ENCODE data around the gene TIMP2. TPM values are rescaled to one million over a fixed set of nuclear protein-coding genes. Genes with fewer than 3 reads are reported as not detected.

The TIMP2 gene
- total and polyA plus RNA-seq, 4 donors = 8.9 to 37.6 (median 10.1) TPM

- H3K36me3 ChIP-seq (ENCODE audit: control insufficient read depth in 4 of 4, insufficient read depth in 3 of 4, low read depth in 1 of 4, low read length in 3 of 4) = no peaks in the 10 kb centered on the region
- no peak overlapping the region for H3K4me3 ChIP-seq (ENCODE audit: low read depth in 1 of 3, low read length in 3 of 3)
- H3K9me3 ChIP-seq (ENCODE audit: control insufficient read depth in 4 of 4, low read length in 3 of 4) = no peaks in the 10 kb centered on the region
- H3K4me1 ChIP-seq (ENCODE audit: control insufficient read depth in 4 of 4, insufficient read depth in 4 of 4, low read length in 3 of 4) = peaks cover 0 to 3% (median 0%) of the 10 kb centered on the region in 4 donors
- H3K27me3 ChIP-seq (ENCODE audit: control insufficient read depth in 4 of 4, insufficient read depth in 4 of 4, low read length in 3 of 4) = no peaks in the 10 kb centered on the region
- 73% methylated on average over 9 of the region's 9 CpGs for WGBS
- no peak for DNase-seq (ENCODE audit: low spot score)
- no peak overlapping the region for H3K9ac ChIP-seq (ENCODE audit: low read depth in 1 of 2, low read length in 2 of 2)
- H3K27ac ChIP-seq (ENCODE audit: low read depth in 1 of 2, low read length in 2 of 2) = no peak overlapping the region
- TF ChIP-seq RXRA (IDR thresholded peaks at IDR 0.05) (no peak), ATF3 (IDR thresholded peaks at IDR 0.05) (no peak), REST (IDR thresholded peaks at IDR 0.05) (no peak), SP1 (IDR thresholded peaks at IDR 0.05) (no peak), HNF4G (IDR thresholded peaks at IDR 0.05) (no peak), FOXA2 (IDR thresholded peaks at IDR 0.05) (no peak), CTCF (IDR thresholded peaks at IDR 0.05; ENCODE audit: low read depth, low read length, missing input control) (no peak), HNF4A (conservative IDR thresholded peaks at IDR 0.05) (no peak), RAD21 (IDR thresholded peaks at IDR 0.05) (no peak), YY1 (IDR thresholded peaks at IDR 0.05) (no peak), EGR1 (IDR thresholded peaks at IDR 0.05; ENCODE audit: low read depth in 2 of 2) (no peak), TAF1 (conservative IDR thresholded peaks at IDR 0.05) (no peak), FOXA1 (IDR thresholded peaks at IDR 0.05) (no peak), MAX (IDR thresholded peaks at IDR 0.05) (no peak), NR2F2 (IDR thresholded peaks at IDR 0.05) (no peak)
Observed at GRCh38 chr17:78875363-78876093, 49.7 kb downstream of the TIMP2 start.

- H3K27ac ChIP-seq (ENCODE audit: low read depth in 1 of 2, low read length in 2 of 2) = no peak overlapping the region
- TF ChIP-seq ATF3 (IDR thresholded peaks at IDR 0.05) = no peak
- TF ChIP-seq REST (IDR thresholded peaks at IDR 0.05) = no peak
- no peak for TF ChIP-seq HNF4G (IDR thresholded peaks at IDR 0.05)
- TF ChIP-seq FOXA2 (IDR thresholded peaks at IDR 0.05) = no peak
- no peak for TF ChIP-seq RAD21 (IDR thresholded peaks at IDR 0.05)
- no peak for TF ChIP-seq MAX (IDR thresholded peaks at IDR 0.05)
- no peak for TF ChIP-seq HNF4A (conservative IDR thresholded peaks at IDR 0.05)
- no peak overlapping the region for H3K4me3 ChIP-seq (ENCODE audit: low read depth in 1 of 3, low read length in 3 of 3)
- no peaks in the 10 kb centered on the region for H3K4me1 ChIP-seq (ENCODE audit: control insufficient read depth in 4 of 4, insufficient read depth in 4 of 4, low read length in 3 of 4)
- 81% methylated on average over 21 of the region's 21 CpGs for WGBS
- H3K36me3 ChIP-seq (ENCODE audit: control insufficient read depth in 4 of 4, insufficient read depth in 3 of 4, low read depth in 1 of 4, low read length in 3 of 4) = no peaks in the 10 kb centered on the region
- H3K9me3 ChIP-seq (ENCODE audit: control insufficient read depth in 4 of 4, low read length in 3 of 4) = no peaks in the 10 kb centered on the region
- no peaks in the 10 kb centered on the region for H3K27me3 ChIP-seq (ENCODE audit: control insufficient read depth in 4 of 4, insufficient read depth in 4 of 4, low read length in 3 of 4)
- no peak for DNase-seq (ENCODE audit: low spot score)
- H3K9ac ChIP-seq (ENCODE audit: low read depth in 1 of 2, low read length in 2 of 2) = no peak overlapping the region
Observed at GRCh38 chr17:78873519-78874340, 51.5 kb downstream of the TIMP2 start.
